ENCODE results near the gene DCTN2.
"Not testable (repeated sequence)": the region's sequence is repeated elsewhere in the genome, so short reads cannot be mapped to it uniquely, and the experiment has no call there.

DCTN2 gene

GRCh38 chr12:57514720-57515407 is 32.1 kb downstream of the DCTN2 start:
- Histone ChIP-seq H3K9me3 (ENCODE audit: control insufficient read depth, insufficient read depth, low read length) (no peaks in the 10 kb centered on the region), H3K9ac (ENCODE audit: low read depth, low read length) (no peak overlapping the region), H3K4me1 (ENCODE audit: insufficient read depth, low read length) (no peaks in the 10 kb centered on the region), H3K36me3 (ENCODE audit: insufficient read depth, low read length) (peaks cover 73% of the 10 kb centered on the region)

DNA sequence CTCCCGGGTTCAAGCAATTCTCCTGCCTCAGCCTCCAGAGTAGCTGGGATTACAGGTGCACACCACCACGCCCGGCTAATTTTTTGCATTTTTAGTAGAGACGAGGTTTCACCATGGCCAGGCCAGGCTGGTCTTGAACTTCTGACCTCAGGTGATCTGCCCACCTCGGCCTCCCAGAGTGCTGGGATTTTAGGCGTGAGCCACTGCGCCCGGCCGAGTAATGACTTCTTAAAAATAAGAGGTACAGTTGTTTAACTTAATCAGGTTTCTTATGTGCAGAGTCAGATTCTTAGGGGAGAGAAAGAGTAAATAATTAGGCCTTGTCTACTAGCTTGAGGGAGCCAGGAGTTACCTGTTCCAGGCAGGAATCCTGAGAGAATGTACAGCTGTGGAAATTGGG is 32.7 kb downstream of the DCTN2 start:
- H3K9me3 ChIP-seq (ENCODE audit: control insufficient read depth, insufficient read depth, low read length); H3K4me1 ChIP-seq (ENCODE audit: insufficient read depth, low read length); H3K9ac ChIP-seq (ENCODE audit: low read depth, low read length): not testable (repeated sequence)
- H3K36me3 ChIP-seq (ENCODE audit: insufficient read depth, low read length): peaks cover 73% of the 10 kb centered on the region

- not testable (repeated sequence) for H3K9ac ChIP-seq (ENCODE audit: low read depth, low read length); H3K4me1 ChIP-seq (ENCODE audit: insufficient read depth, low read length); H3K9me3 ChIP-seq (ENCODE audit: control insufficient read depth, insufficient read depth, low read length)
- peaks cover 73% of the 10 kb centered on the region for H3K36me3 ChIP-seq (ENCODE audit: insufficient read depth, low read length)
Observed at GRCh38 chr12:57513677-57514076, 33.3 kb downstream of the DCTN2 start.

GRCh38 chr12:57513266-57513665 is 33.7 kb downstream of the DCTN2 start:
- Histone ChIP-seq H3K9ac (ENCODE audit: low read depth, low read length) (no peak overlapping the region), H3K4me1 (ENCODE audit: insufficient read depth, low read length) (no peaks in the 10 kb centered on the region), H3K9me3 (ENCODE audit: control insufficient read depth, insufficient read depth, low read length) (no peaks in the 10 kb centered on the region), H3K36me3 (ENCODE audit: insufficient read depth, low read length) (peaks cover 70% of the 10 kb centered on the region)

DNA sequence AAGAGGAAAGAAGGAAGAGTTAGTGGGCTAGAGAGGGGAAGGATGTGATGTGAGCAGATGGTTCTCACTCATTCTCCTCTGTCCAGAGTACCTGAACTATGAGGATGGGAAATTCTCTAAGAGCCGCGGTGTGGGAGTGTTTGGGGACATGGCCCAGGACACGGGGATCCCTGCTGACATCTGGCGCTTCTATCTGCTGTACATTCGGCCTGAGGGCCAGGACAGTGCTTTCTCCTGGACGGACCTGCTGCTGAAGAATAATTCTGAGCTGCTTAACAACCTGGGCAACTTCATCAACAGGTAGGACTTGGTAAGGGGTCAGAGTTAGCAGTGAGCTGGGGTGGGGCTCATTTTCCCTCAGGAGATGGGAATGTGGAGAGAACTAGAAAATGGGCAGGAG is 34.3 kb downstream of the DCTN2 start:
- H3K9me3 ChIP-seq (ENCODE audit: control insufficient read depth, insufficient read depth, low read length): no peaks in the 10 kb centered on the region
- H3K4me1 ChIP-seq (ENCODE audit: insufficient read depth, low read length): no peaks in the 10 kb centered on the region
- no peak overlapping the region for H3K9ac ChIP-seq (ENCODE audit: low read depth, low read length)
- peaks cover 66% of the 10 kb centered on the region for H3K36me3 ChIP-seq (ENCODE audit: insufficient read depth, low read length)

DNA sequence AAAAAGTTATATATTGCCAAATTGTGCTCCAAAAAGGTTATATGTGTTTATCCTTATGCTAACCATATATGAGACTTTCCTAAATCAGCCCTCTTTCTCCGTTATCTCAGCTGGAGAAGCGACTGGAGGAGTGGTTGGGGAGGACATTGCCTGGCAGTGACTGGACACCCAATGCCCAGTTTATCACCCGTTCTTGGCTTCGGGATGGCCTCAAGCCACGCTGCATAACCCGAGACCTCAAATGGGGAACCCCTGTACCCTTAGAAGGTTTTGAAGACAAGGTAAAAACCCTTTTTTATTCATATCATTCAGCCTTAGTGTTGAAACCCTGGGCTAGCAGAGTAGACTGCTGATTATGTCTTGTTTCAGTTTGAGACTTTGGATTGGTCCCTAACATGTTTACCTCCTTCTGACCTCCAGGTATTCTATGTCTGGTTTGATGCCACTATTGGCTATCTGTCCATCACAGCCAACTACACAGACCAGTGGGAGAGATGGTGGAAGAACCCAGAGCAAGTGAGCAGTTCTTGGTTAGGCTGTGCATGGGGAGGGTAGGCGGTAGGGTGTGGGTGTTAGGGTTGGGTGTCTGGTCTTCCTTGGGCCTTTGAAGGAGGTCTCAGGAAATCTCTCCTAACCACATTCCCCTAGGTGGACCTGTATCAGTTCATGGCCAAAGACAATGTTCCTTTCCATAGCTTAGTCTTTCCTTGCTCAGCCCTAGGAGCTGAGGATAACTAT is 35.2 kb downstream of the DCTN2 start:
- no peaks in the 10 kb centered on the region for H3K4me1 ChIP-seq (ENCODE audit: insufficient read depth, low read length)
- H3K36me3 ChIP-seq (ENCODE audit: insufficient read depth, low read length): peaks cover 57% of the 10 kb centered on the region
- H3K9me3 ChIP-seq (ENCODE audit: control insufficient read depth, insufficient read depth, low read length): no peaks in the 10 kb centered on the region

GRCh38 chr12:57511161-57511560 is 35.8 kb downstream of the DCTN2 start:
- no peaks in the 10 kb centered on the region for H3K4me1 ChIP-seq (ENCODE audit: insufficient read depth, low read length)
- H3K9me3 ChIP-seq (ENCODE audit: control insufficient read depth, insufficient read depth, low read length): no peaks in the 10 kb centered on the region
- H3K9ac ChIP-seq (ENCODE audit: low read depth, low read length): no peak overlapping the region
- H3K36me3 ChIP-seq (ENCODE audit: insufficient read depth, low read length): peaks cover 57% of the 10 kb centered on the region

More for the DNA sequence above, 35.2 kb downstream of the DCTN2 start:
- no peak overlapping the region for H3K9ac ChIP-seq (ENCODE audit: low read depth, low read length)

GRCh38 chr12:57507796-57508195 is 39.2 kb downstream of the DCTN2 start:
- H3K9ac ChIP-seq (ENCODE audit: low read depth, low read length); H3K4me1 ChIP-seq (ENCODE audit: insufficient read depth, low read length); H3K9me3 ChIP-seq (ENCODE audit: control insufficient read depth, insufficient read depth, low read length): not testable (repeated sequence)
- peaks cover 45% of the 10 kb centered on the region for H3K36me3 ChIP-seq (ENCODE audit: insufficient read depth, low read length)

DNA sequence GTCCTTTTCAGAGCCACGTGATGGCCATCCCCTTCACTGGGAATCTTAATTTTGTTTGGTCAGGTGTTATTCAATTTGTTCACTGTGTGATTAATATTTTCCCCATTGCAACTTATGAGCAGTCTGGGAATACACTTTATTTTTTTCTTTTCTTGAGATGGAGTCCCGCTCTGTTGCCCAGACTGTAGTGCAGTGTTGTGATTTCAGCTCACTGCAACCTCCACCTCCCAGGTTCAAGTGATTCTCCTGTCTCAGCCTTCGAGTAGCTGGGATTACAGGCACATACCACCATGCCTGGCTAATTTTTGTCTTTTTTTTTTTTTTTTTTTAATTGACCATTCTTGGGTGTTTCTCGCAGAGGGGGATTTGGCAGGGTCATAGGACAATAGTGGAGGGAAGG is 40.5 kb downstream of the DCTN2 start:
- peaks cover 39% of the 10 kb centered on the region for H3K36me3 ChIP-seq (ENCODE audit: insufficient read depth, low read length)

DNA sequence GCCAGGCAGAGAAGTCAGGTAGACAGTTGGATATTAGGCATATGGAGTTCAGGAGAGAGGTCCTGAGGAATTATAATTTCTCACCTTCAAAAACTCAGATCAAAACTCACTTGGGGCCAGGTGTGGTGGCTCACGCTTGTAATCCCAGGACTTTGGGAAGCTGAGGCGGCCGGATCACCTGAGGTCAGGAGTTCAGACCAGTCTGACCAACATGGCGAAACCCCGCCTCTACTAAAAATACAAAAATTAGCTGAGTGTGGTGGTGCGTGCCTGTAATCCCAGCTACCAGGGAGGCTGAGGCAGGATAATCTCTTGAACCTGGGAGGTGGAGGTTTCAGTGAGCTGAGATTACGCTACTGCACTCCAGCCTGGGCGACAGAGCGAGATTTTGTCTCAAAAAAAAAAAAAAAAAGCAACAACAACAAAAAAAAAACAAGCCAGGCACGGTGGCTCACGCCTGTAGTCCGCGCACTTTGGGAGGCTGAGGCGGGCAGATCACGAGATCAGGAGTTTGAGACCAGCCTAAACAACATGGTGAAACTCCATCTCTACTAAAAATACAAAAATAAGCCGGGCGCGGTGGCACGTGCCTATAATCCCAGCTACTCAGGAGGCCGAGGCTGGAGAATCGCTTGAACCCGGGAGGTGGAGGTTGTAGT is 44.6 kb downstream of the DCTN2 start:
- H3K9me3 ChIP-seq (ENCODE audit: control insufficient read depth, insufficient read depth, low read length); H3K9ac ChIP-seq (ENCODE audit: low read depth, low read length); H3K4me1 ChIP-seq (ENCODE audit: insufficient read depth, low read length): not testable (repeated sequence)
- H3K36me3 ChIP-seq (ENCODE audit: insufficient read depth, low read length): peaks cover 58% of the 10 kb centered on the region

More for the DNA sequence above, 40.5 kb downstream of the DCTN2 start:
- not testable (repeated sequence) for H3K9ac ChIP-seq (ENCODE audit: low read depth, low read length); H3K9me3 ChIP-seq (ENCODE audit: control insufficient read depth, insufficient read depth, low read length); H3K4me1 ChIP-seq (ENCODE audit: insufficient read depth, low read length)

DNA sequence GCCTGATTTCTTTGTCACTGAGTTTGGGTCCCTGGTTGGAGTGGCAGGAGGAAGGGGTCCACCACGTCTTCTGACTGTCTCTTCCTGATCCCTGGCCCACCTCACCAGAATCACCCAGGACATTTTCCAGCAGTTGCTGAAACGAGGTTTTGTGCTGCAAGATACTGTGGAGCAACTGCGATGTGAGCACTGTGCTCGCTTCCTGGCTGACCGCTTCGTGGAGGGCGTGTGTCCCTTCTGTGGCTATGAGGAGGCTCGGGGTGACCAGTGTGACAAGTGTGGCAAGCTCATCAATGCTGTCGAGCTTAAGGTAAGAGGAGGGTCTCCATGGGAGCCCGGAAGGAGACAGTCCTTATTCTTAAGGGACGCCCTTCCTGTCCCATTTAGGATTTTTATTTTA is 46.8 kb downstream of the DCTN2 start:
- peaks cover 56% of the 10 kb centered on the region for H3K36me3 ChIP-seq (ENCODE audit: insufficient read depth, low read length)
- H3K9ac ChIP-seq (ENCODE audit: low read depth, low read length): no peak overlapping the region
- no peaks in the 10 kb centered on the region for H3K9me3 ChIP-seq (ENCODE audit: control insufficient read depth, insufficient read depth, low read length)
- H3K4me1 ChIP-seq (ENCODE audit: insufficient read depth, low read length): no peaks in the 10 kb centered on the region

DNA sequence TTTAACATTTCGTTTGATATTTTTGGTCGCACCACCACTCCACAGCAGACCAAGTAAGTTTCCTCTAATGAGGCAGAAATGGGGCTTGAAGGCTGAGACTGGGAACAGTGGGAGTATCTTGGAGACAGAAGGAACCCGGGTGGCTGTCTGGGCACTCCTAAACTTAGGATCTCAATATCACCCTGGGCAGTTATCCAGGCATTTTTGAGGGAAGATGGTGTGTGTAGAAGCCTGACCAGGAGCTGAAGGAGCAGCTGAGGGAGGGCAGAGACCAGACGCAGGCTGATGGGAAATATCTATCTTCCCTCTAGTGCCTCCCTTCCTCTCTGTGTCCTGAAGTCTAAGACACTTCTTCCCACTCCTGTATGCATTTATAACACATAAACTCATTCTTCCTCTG is 48.4 kb downstream of the DCTN2 start:
- Histone ChIP-seq H3K9me3 (ENCODE audit: control insufficient read depth, insufficient read depth, low read length) (no peaks in the 10 kb centered on the region), H3K9ac (ENCODE audit: low read depth, low read length) (no peak overlapping the region), H3K36me3 (ENCODE audit: insufficient read depth, low read length) (peaks cover 49% of the 10 kb centered on the region), H3K4me1 (ENCODE audit: insufficient read depth, low read length) (no peaks in the 10 kb centered on the region)

DNA sequence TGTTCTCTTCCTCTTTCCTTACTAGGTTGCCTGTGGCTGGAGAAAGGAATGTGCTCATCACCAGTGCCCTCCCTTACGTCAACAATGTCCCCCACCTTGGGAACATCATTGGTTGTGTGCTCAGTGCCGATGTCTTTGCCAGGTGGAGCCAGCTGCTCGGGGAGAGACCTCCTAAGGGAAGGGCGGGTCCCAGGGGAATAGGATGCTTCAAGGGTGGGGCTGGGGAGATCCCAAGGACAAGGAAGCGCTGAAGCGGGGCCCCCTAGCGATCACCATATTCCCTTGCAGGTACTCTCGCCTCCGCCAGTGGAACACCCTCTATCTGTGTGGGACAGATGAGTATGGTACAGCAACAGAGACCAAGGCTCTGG is 48.9 kb downstream of the DCTN2 start:
- Histone ChIP-seq H3K9ac (ENCODE audit: low read depth, low read length) (no peak overlapping the region), H3K36me3 (ENCODE audit: insufficient read depth, low read length) (peaks cover 49% of the 10 kb centered on the region), H3K9me3 (ENCODE audit: control insufficient read depth, insufficient read depth, low read length) (no peaks in the 10 kb centered on the region), H3K4me1 (ENCODE audit: insufficient read depth, low read length) (no peaks in the 10 kb centered on the region)

- Histone ChIP-seq H3K9ac (ENCODE audit: low read depth, low read length) (no peak overlapping the region), H3K4me1 (ENCODE audit: insufficient read depth, low read length) (no peaks in the 10 kb centered on the region), H3K36me3 (ENCODE audit: insufficient read depth, low read length) (peaks cover 52% of the 10 kb centered on the region), H3K9me3 (ENCODE audit: control insufficient read depth, insufficient read depth, low read length) (peaks cover 2% of the 10 kb centered on the region; the same call in 1 of the 2 replicates)
Observed at GRCh38 chr12:57497223-57498131, 49.5 kb downstream of the DCTN2 start.

Measured in ES-I3 (cell line).